GM19452 (cell line): Measurements from ENCODE around the gene MALAT1.

Source experiments
- ATAC-seq: cut with Tn5 transposase; IDR thresholded peaks from one replicate; pipeline ENCODE4 v1.9.1; 2021; ENCODE audit not compliant: unreplicated experiment

The MALAT1 gene

GRCh38 chr11:65537620-65538231 lies 38.9 kb downstream of the MALAT1 start:
- no peak for ATAC-seq

- no peak for ATAC-seq
Observed at GRCh38 chr11:65538232-65538914, 39.5 kb downstream of the MALAT1 start.

- ATAC-seq = no peak
Observed at GRCh38 chr11:65538915-65539743, 40.3 kb downstream of the MALAT1 start.

GRCh38 chr11:65539744-65540289 lies 41.0 kb downstream of the MALAT1 start:
- peak; percentile 50 for ATAC-seq

- ATAC-seq = peak; percentile 68
Observed at GRCh38 chr11:65540290-65541092, 41.6 kb downstream of the MALAT1 start.

- no peak for ATAC-seq
Observed at GRCh38 chr11:65541093-65541982, 42.5 kb downstream of the MALAT1 start.

- ATAC-seq = no peak
Observed at GRCh38 chr11:65542738-65543390, 44.0 kb downstream of the MALAT1 start.

GRCh38 chr11:65545853-65546216 lies 47.0 kb downstream of the MALAT1 start:
- no peak for ATAC-seq

GRCh38 chr11:65546217-65546958 lies 47.5 kb downstream of the MALAT1 start:
- ATAC-seq = peak; percentile 77

GRCh38 chr11:65547446-65548125 lies 48.7 kb downstream of the MALAT1 start:
- ATAC-seq = no peak

GRCh38 chr11:65548395-65548794 lies 49.5 kb downstream of the MALAT1 start:
- no peak for ATAC-seq

GRCh38 chr11:65549096-65549495 lies 50.3 kb downstream of the MALAT1 start:
- no peak for ATAC-seq

GRCh38 chr11:65551572-65552387 lies 52.9 kb downstream of the MALAT1 start:
- peak; percentile 59 for ATAC-seq

GRCh38 chr11:65552388-65552951 lies 53.6 kb downstream of the MALAT1 start:
- no peak for ATAC-seq

GRCh38 chr11:65553301-65554001 lies 54.6 kb downstream of the MALAT1 start:
- ATAC-seq = no peak

- no peak for ATAC-seq
Observed at GRCh38 chr11:65554057-65554818, 55.4 kb downstream of the MALAT1 start.
